B cell (primary cell): ENCODE data around the gene BRF1.

Experiments used
- EZH2 ChIP-seq: IDR thresholded peaks from 2 replicates; pipeline ENCODE4 v1.6.1; 2012; ENCODE audit warnings: borderline replicate concordance, low read depth, mild to moderate bottlenecking, moderate library complexity, low read length; ENCODE audit not compliant: insufficient read depth, poor library complexity, severe bottlenecking
- TF ChIP-seq, protein P1 (sequence below): fragments of 200-600 bp; IDR thresholded peaks from one replicate; pipeline ENCODE4 v1.8.0; 2022; ENCODE audit warnings: antibody characterized with exemption, mild to moderate bottlenecking

GRCh38 chr14:105303949-105304348 is 3.1 kb upstream of the BRF1 start:
- TF ChIP-seq, protein P1, sequence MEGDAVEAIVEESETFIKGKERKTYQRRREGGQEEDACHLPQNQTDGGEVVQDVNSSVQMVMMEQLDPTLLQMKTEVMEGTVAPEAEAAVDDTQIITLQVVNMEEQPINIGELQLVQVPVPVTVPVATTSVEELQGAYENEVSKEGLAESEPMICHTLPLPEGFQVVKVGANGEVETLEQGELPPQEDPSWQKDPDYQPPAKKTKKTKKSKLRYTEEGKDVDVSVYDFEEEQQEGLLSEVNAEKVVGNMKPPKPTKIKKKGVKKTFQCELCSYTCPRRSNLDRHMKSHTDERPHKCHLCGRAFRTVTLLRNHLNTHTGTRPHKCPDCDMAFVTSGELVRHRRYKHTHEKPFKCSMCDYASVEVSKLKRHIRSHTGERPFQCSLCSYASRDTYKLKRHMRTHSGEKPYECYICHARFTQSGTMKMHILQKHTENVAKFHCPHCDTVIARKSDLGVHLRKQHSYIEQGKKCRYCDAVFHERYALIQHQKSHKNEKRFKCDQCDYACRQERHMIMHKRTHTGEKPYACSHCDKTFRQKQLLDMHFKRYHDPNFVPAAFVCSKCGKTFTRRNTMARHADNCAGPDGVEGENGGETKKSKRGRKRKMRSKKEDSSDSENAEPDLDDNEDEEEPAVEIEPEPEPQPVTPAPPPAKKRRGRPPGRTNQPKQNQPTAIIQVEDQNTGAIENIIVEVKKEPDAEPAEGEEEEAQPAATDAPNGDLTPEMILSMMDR = no peak
- TF ChIP-seq EZH2 = no peak
